ENCODE measurements around the gene THOC1. TPM values are rescaled to one million over a fixed set of nuclear protein-coding genes. Genes with fewer than 3 reads are reported as not detected.
"Not testable (repeated sequence)": the region's sequence is repeated elsewhere in the genome, so short reads cannot be mapped to it uniquely, and the experiment has no call there.

The THOC1 gene
- polyA plus RNA-seq, 1 experiment, result 35.1 TPM

DNA sequence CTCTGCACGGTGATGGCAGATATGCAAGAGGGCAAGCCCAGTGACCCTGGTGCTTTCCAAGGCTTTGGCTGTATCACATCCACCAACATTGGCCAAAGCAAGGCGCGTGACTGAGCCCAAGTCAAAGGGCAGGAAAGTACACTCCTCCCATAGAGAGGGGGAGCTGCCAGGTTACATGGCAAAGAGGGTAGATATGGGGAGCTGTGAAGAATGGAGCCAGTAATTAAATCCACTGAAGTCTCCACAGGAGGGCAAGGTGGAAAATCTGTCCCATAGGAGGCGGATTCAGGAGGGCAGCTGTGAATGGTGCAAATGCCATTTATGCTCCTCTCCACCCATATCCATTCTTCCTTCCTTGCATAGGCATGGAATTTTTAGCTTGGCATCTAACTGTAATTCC lies 44.6 kb upstream of the THOC1 start:
- TF ChIP-seq, protein P1, sequence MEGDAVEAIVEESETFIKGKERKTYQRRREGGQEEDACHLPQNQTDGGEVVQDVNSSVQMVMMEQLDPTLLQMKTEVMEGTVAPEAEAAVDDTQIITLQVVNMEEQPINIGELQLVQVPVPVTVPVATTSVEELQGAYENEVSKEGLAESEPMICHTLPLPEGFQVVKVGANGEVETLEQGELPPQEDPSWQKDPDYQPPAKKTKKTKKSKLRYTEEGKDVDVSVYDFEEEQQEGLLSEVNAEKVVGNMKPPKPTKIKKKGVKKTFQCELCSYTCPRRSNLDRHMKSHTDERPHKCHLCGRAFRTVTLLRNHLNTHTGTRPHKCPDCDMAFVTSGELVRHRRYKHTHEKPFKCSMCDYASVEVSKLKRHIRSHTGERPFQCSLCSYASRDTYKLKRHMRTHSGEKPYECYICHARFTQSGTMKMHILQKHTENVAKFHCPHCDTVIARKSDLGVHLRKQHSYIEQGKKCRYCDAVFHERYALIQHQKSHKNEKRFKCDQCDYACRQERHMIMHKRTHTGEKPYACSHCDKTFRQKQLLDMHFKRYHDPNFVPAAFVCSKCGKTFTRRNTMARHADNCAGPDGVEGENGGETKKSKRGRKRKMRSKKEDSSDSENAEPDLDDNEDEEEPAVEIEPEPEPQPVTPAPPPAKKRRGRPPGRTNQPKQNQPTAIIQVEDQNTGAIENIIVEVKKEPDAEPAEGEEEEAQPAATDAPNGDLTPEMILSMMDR (IDR thresholded peaks at IDR 0.05; ENCODE audit: low read depth, low read length), result no peak
- no peaks in the 10 kb centered on the region for H3K9me3 ChIP-seq (ENCODE audit: control insufficient read depth, insufficient read depth, low read length)
- POLR2A ChIA-PET, result no interaction called here
- CTCF ChIA-PET, result interaction anchor here (0.8 kb wide), 1 partner anchor 305 kb away, joined by 6 read pairs; no protein-coding TSS in a partner anchor
- H3K27ac ChIP-seq (ENCODE audit: low read depth, low read length), result no peak overlapping the region
- H3K4me3 ChIP-seq (ENCODE audit: low read depth, low read length), result no peak overlapping the region
- peaks cover 55% of the 10 kb centered on the region for H3K27me3 ChIP-seq (ENCODE audit: control insufficient read depth, insufficient read depth, low read length)
- no peak for DNase-seq (ENCODE audit: low read depth, low spot score)

DNA sequence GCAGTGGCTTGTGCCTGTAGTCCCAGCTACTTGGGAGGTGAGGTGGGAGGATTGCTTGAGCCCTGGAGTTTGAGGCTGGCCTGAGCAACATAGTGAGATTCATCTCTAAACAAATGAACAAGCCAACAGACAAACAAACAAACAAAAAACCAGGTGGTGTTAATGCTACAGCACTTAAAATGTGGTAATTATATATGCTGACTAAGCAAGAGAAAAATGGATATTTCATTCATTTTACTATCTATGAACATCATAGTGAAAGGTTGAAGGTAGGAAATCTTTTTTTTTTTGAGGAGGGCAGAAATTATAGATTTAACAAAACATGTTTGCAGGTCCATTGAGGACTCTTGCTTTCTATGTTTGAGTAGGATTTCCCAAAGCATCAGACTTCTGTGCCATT lies 42.2 kb upstream of the THOC1 start:
- CTCF ChIA-PET, result interaction anchor here (0.7 kb wide), 1 partner anchor 39 kb away, joined by 4 read pairs; no protein-coding TSS in a partner anchor
- peaks cover 70% of the 10 kb centered on the region for H3K27me3 ChIP-seq (ENCODE audit: control insufficient read depth, insufficient read depth, low read length)

DNA sequence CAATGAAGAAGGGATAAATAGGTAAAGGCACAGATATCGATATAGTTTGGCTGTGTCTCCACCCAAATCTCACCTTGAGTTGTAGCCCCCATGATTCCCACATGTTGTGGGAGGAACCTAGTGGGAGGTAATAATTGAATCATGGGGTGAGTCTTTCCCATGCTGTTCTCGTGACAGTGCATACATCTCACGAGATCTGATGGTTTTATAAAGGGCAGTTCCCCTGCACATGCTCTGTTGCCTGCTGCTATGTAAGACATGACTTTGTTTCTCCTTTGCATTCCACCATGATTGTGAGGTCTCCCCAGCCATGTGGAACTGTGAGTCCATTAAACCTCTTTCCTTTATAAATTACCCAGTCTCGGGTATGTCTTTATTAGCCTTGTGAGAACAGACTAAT lies 40.2 kb upstream of the THOC1 start:
- H3K27ac ChIP-seq (ENCODE audit: low read depth, low read length); DNase-seq (ENCODE audit: low read depth, low spot score); H3K4me3 ChIP-seq (ENCODE audit: low read depth, low read length); CTCF ChIA-PET; H3K9me3 ChIP-seq (ENCODE audit: control insufficient read depth, insufficient read depth, low read length); POLR2A ChIA-PET: not testable (repeated sequence)
- peaks cover 78% of the 10 kb centered on the region for H3K27me3 ChIP-seq (ENCODE audit: control insufficient read depth, insufficient read depth, low read length)

More for the DNA sequence above, 42.2 kb upstream of the THOC1 start:
- POLR2A ChIA-PET, result no interaction called here
- Histone ChIP-seq H3K4me3 (ENCODE audit: low read depth, low read length) (no peak overlapping the region), H3K9me3 (ENCODE audit: control insufficient read depth, insufficient read depth, low read length) (no peaks in the 10 kb centered on the region), H3K27ac (ENCODE audit: low read depth, low read length) (no peak overlapping the region)
- TF ChIP-seq, protein P1 (IDR thresholded peaks at IDR 0.05; ENCODE audit: low read depth, low read length), result no peak
- no peak for DNase-seq (ENCODE audit: low read depth, low spot score)

DNA sequence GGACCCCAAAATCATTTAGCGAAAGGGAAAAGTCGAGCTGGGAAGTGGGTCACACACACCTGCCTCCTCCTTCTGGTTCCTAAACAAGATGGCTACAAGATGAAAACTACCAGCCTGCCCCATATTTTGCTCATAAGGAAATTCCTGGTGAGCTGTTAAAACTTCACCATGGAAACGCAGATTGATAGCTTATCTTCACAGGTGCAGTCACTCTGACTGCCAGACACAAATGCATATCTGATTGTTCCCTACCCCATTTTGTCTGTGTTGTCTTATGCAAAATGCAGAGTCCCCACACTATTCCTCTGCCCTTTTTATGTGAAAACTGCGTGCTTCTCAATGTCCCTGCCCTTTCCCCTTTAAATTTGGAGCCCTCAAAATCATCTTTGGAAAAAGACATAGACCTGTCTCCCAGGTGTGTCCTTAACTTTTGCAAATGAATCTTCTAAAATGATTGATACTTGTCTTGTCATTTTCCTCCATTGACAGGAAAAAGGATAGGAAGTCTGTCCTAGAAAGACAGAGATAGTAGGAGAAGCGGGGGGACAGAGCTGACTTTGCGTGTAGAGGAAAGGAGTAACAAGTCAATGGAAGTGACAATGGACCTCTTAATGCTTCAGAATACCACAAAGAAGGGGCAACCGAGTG lies 38.9 kb upstream of the THOC1 start:
- H3K27ac ChIP-seq (ENCODE audit: low read depth, low read length), result no peak overlapping the region
- ChIA-PET POLR2A (no interaction called here), CTCF (no interaction called here)
- DNase-seq (ENCODE audit: low read depth, low spot score), result no peak
- H3K27me3 ChIP-seq (ENCODE audit: control insufficient read depth, insufficient read depth, low read length), result peaks cover 66% of the 10 kb centered on the region
- no peaks in the 10 kb centered on the region for H3K9me3 ChIP-seq (ENCODE audit: control insufficient read depth, insufficient read depth, low read length)
- no peak overlapping the region for H3K4me3 ChIP-seq (ENCODE audit: low read depth, low read length)
- TF ChIP-seq, protein P1 (IDR thresholded peaks at IDR 0.05; ENCODE audit: low read depth, low read length), result no peak

DNA sequence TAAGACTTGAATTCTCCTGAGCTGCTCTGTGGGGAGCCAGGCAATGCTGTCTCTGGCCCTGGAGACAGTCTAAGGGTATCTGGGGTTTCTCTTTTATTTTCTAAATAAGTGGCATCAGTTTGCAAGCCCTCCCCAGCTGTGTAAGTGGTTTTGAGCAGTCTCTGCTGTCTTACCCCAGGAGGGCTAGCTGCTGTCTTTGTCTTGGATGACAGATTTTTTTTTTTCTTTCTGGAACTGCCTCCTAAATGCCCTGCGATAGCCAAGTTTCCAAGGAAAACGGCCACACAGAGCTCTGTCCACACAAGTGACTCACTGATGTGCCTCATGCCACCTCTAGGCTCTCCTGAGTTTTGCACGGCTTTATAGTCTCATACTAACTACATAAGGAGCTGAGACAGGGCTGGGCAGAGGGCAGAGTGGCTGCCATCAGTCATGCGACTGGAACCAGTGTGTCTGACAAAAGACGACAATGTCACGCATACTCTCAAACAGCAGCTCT lies 37.2 kb upstream of the THOC1 start:
- TF ChIP-seq, protein P1 (IDR thresholded peaks at IDR 0.05; ENCODE audit: low read depth, low read length), result no peak
- H3K4me3 ChIP-seq (ENCODE audit: low read depth, low read length), result no peak overlapping the region
- no peak overlapping the region for H3K27ac ChIP-seq (ENCODE audit: low read depth, low read length)
- POLR2A ChIA-PET, result no interaction called here
- H3K9me3 ChIP-seq (ENCODE audit: control insufficient read depth, insufficient read depth, low read length), result no peaks in the 10 kb centered on the region
- H3K27me3 ChIP-seq (ENCODE audit: control insufficient read depth, insufficient read depth, low read length), result peaks cover 59% of the 10 kb centered on the region
- no peak for DNase-seq (ENCODE audit: low read depth, low spot score)
- CTCF ChIA-PET, result no interaction called here

All from AG04450 (cell line).